ENCODE data around the gene GMPR2. TPM values are rescaled to one million over a fixed set of nuclear protein-coding genes. Genes with fewer than 3 reads are reported as not detected.

Gene GMPR2
- total RNA-seq, 1 donor from 2014 or later = 61.7 TPM

DNA sequence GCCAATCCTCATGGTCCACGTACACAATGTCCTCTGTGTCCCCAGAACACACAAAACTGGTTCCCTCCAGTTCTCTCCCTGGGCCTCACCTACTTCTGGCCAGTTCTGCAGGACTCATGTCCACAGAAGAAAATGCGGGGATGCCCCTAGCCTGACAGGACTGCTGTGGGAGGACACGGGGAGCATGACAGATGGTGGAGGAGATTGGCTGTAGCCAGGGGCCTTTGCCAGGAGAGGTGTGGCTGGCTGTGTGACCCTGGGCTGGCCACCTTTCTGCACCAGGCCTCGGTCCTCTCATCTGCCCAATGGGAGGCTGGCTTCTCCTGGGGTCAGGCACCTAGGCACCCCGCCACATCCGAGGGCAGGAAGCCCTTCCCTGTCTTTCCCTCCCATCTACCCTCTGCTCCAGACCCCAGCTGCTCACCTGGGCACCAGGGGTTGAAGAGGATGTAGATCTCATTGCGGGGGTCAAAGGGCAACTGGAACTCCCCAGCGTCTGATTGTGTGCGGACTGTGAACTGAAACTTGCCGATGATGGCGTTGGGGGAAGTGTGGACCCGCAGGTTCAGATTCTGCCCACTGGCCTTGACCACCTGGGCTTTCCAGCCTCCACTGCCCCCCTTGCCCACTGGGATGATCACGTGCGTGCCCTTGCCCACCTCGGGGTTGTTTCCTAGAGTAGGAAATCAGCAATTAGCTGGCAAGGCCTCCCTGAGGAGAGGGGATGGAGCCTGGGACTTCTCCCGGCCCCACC is 27.5 kb downstream of the GMPR2 start:
- TF ChIP-seq, protein P1, sequence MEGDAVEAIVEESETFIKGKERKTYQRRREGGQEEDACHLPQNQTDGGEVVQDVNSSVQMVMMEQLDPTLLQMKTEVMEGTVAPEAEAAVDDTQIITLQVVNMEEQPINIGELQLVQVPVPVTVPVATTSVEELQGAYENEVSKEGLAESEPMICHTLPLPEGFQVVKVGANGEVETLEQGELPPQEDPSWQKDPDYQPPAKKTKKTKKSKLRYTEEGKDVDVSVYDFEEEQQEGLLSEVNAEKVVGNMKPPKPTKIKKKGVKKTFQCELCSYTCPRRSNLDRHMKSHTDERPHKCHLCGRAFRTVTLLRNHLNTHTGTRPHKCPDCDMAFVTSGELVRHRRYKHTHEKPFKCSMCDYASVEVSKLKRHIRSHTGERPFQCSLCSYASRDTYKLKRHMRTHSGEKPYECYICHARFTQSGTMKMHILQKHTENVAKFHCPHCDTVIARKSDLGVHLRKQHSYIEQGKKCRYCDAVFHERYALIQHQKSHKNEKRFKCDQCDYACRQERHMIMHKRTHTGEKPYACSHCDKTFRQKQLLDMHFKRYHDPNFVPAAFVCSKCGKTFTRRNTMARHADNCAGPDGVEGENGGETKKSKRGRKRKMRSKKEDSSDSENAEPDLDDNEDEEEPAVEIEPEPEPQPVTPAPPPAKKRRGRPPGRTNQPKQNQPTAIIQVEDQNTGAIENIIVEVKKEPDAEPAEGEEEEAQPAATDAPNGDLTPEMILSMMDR (IDR thresholded peaks at IDR 0.05) = no peak
- no peak overlapping the region for H3K4me3 Mint-ChIP-seq (ENCODE audit: unreplicated experiment)
- H3K27me3 Mint-ChIP-seq (ENCODE audit: unreplicated experiment) = no peaks in the 10 kb centered on the region
- DNase-seq (ENCODE audit: extremely low spot score, unreplicated experiment) = no peak
- H3K9me3 Mint-ChIP-seq (ENCODE audit: unreplicated experiment) = no peaks in the 10 kb centered on the region
- H3K27ac Mint-ChIP-seq (ENCODE audit: unreplicated experiment) = no peak overlapping the region
- H3K36me3 Mint-ChIP-seq (ENCODE audit: unreplicated experiment) = no peaks in the 10 kb centered on the region
- H3K4me1 Mint-ChIP-seq (ENCODE audit: unreplicated experiment) = peaks cover 13% of the 10 kb centered on the region

DNA sequence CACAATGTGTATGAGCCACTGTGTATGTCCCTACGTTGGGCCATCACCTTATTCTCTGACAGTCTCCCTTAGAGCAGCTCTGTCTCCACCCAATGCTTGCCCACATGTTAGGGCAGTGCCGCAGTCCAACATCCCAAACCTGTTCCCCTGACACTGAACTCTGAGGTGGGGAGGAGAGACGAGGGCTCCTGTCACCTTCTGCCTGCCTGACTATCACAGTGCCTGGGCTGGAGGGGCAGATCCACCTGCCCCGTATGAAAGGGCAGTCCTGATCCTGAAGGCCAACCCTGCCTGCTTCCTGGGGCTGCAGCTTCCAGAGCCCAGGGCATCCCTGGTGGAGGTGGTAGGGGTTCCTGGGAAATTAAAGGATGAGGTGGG is 28.0 kb downstream of the GMPR2 start:
- DNase-seq (ENCODE audit: extremely low spot score, unreplicated experiment) = no peak
- no peaks in the 10 kb centered on the region for H3K27me3 Mint-ChIP-seq (ENCODE audit: unreplicated experiment)
- H3K4me3 Mint-ChIP-seq (ENCODE audit: unreplicated experiment) = no peak overlapping the region
- no peak overlapping the region for H3K27ac Mint-ChIP-seq (ENCODE audit: unreplicated experiment)
- H3K9me3 Mint-ChIP-seq (ENCODE audit: unreplicated experiment) = no peaks in the 10 kb centered on the region
- H3K4me1 Mint-ChIP-seq (ENCODE audit: unreplicated experiment) = peaks cover 13% of the 10 kb centered on the region
- TF ChIP-seq, protein P1 (IDR thresholded peaks at IDR 0.05) = no peak
- no peaks in the 10 kb centered on the region for H3K36me3 Mint-ChIP-seq (ENCODE audit: unreplicated experiment)

DNA sequence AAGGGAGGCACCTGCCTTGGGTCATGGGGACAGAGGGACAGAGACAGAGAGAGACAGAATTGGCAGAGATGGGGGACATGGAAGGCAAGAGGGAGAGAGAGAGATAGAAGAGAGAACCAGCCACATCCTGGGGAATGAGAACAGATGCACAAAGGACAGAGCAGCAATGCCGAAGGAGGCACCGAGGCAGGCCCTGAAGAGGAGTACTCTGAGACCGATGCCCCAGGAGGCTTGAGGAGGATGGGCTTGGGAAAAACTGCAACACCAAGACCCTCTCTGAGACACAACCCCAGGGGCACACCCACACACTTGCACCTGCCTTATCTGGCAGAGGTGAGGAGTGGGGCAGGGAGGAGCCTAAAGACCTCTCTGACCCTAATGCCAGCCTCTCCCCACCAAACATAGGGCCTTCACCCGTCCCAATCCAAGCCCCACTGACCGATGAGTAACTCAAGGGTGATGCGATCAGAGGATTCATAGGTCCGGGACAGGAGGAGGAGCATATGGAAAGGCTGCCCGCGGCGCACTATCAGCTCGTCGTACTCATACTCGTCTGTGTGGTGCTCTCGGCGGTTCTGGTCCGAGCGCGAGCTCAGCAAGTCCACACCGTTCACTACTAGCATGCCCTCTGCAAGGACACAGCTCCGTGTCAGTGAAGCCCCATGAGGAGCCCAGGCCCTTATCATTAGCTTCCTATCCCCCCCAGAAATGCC is 28.7 kb downstream of the GMPR2 start:
- Mint-ChIP-seq H3K36me3 (ENCODE audit: unreplicated experiment) (no peaks in the 10 kb centered on the region), H3K27me3 (ENCODE audit: unreplicated experiment) (no peaks in the 10 kb centered on the region), H3K4me1 (ENCODE audit: unreplicated experiment) (peaks cover 13% of the 10 kb centered on the region), H3K9me3 (ENCODE audit: unreplicated experiment) (no peaks in the 10 kb centered on the region), H3K4me3 (ENCODE audit: unreplicated experiment) (no peak overlapping the region), H3K27ac (ENCODE audit: unreplicated experiment) (no peak overlapping the region)
- TF ChIP-seq, protein P1 (IDR thresholded peaks at IDR 0.05) = no peak
- no peak for DNase-seq (ENCODE audit: extremely low spot score, unreplicated experiment)

DNA sequence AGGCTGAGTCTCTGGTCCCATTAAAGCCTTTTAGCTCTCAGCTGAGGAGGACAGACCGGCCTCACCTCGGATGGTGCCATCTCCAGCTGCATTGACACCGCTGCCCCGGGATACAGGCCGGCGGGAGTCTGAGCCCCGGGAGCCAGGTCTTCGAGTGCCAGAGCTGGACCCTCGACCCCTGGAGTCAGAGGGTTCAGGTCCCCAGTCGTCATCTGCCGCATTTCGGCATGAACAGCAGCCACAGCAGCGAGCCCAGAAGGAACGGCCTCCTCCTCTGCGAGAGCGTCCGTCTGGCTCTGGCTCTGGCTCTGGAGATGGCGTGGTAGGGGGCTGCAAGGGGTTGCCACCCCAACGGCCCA is 29.2 kb downstream of the GMPR2 start:
- TF ChIP-seq, protein P1 (IDR thresholded peaks at IDR 0.05) = no peak
- no peaks in the 10 kb centered on the region for H3K9me3 Mint-ChIP-seq (ENCODE audit: unreplicated experiment)
- peaks cover 4% of the 10 kb centered on the region for H3K36me3 Mint-ChIP-seq (ENCODE audit: unreplicated experiment)
- no peak for DNase-seq (ENCODE audit: extremely low spot score, unreplicated experiment)
- no peak overlapping the region for H3K27ac Mint-ChIP-seq (ENCODE audit: unreplicated experiment)
- H3K27me3 Mint-ChIP-seq (ENCODE audit: unreplicated experiment) = no peaks in the 10 kb centered on the region
- no peak overlapping the region for H3K4me3 Mint-ChIP-seq (ENCODE audit: unreplicated experiment)
- peaks cover 13% of the 10 kb centered on the region for H3K4me1 Mint-ChIP-seq (ENCODE audit: unreplicated experiment)

All from osteocyte (in vitro differentiated cells).